ENCODE measurements around the gene RAPGEF6.

Gene RAPGEF6

GRCh38 chr5:131384616-131385214 lies 250.3 kb downstream of the RAPGEF6 start:
- no peak overlapping the region for H3K27ac ChIP-seq (ENCODE audit: poor library complexity, severe bottlenecking)

DNA sequence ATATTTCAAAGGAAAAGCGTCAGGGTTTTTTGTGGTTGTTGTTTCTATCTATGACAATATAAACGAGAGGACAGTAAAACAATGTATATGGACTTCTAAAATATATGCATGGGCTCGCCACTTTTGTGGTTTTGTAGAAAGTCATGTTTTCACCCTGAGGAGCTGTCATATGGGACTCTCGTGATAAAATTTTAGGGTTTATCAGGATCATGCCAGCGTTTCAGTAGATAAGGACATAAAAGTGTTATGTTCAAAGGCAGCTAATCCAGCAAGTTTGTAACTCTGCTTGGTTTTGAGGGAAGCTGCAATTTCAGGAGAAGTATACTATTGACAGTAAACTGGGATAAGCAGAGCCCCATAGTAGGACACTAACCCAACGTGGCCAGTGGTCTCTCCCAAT lies 250.9 kb downstream of the RAPGEF6 start:
- Histone ChIP-seq H3K27ac (ENCODE audit: poor library complexity, severe bottlenecking) (no peak overlapping the region), H3K4me1 (ENCODE audit: insufficient read depth, poor library complexity, severe bottlenecking) (peaks cover 4% of the 10 kb centered on the region), H3K27me3 (ENCODE audit: insufficient read depth, poor library complexity, severe bottlenecking) (no peaks in the 10 kb centered on the region), H3K9me3 (ENCODE audit: severe bottlenecking) (no peaks in the 10 kb centered on the region), H3K36me3 (ENCODE audit: low read depth) (peaks cover 24% of the 10 kb centered on the region), H3K4me3 (ENCODE audit: severe bottlenecking) (no peak overlapping the region)
- DNase-seq (ENCODE audit: low spot score) (no peak), ATAC-seq (ENCODE audit: low read depth) (no peak)
- TF ChIP-seq, protein P1, sequence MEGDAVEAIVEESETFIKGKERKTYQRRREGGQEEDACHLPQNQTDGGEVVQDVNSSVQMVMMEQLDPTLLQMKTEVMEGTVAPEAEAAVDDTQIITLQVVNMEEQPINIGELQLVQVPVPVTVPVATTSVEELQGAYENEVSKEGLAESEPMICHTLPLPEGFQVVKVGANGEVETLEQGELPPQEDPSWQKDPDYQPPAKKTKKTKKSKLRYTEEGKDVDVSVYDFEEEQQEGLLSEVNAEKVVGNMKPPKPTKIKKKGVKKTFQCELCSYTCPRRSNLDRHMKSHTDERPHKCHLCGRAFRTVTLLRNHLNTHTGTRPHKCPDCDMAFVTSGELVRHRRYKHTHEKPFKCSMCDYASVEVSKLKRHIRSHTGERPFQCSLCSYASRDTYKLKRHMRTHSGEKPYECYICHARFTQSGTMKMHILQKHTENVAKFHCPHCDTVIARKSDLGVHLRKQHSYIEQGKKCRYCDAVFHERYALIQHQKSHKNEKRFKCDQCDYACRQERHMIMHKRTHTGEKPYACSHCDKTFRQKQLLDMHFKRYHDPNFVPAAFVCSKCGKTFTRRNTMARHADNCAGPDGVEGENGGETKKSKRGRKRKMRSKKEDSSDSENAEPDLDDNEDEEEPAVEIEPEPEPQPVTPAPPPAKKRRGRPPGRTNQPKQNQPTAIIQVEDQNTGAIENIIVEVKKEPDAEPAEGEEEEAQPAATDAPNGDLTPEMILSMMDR (IDR thresholded peaks at IDR 0.05; ENCODE audit: poor library complexity, severe bottlenecking), result no peak

More at GRCh38 chr5:131384616-131385214, 250.3 kb downstream of the RAPGEF6 start:
- ATAC-seq (ENCODE audit: low read depth), result no peak
- H3K36me3 ChIP-seq (ENCODE audit: low read depth), result peaks cover 28% of the 10 kb centered on the region
- H3K27me3 ChIP-seq (ENCODE audit: insufficient read depth, poor library complexity, severe bottlenecking), result no peaks in the 10 kb centered on the region
- no peaks in the 10 kb centered on the region for H3K9me3 ChIP-seq (ENCODE audit: severe bottlenecking)
- H3K4me3 ChIP-seq (ENCODE audit: severe bottlenecking), result no peak overlapping the region
- TF ChIP-seq, protein P1 (IDR thresholded peaks at IDR 0.05; ENCODE audit: poor library complexity, severe bottlenecking), result no peak
- no peak for DNase-seq (ENCODE audit: low spot score)
- no peaks in the 10 kb centered on the region for H3K4me1 ChIP-seq (ENCODE audit: insufficient read depth, poor library complexity, severe bottlenecking)

DNA sequence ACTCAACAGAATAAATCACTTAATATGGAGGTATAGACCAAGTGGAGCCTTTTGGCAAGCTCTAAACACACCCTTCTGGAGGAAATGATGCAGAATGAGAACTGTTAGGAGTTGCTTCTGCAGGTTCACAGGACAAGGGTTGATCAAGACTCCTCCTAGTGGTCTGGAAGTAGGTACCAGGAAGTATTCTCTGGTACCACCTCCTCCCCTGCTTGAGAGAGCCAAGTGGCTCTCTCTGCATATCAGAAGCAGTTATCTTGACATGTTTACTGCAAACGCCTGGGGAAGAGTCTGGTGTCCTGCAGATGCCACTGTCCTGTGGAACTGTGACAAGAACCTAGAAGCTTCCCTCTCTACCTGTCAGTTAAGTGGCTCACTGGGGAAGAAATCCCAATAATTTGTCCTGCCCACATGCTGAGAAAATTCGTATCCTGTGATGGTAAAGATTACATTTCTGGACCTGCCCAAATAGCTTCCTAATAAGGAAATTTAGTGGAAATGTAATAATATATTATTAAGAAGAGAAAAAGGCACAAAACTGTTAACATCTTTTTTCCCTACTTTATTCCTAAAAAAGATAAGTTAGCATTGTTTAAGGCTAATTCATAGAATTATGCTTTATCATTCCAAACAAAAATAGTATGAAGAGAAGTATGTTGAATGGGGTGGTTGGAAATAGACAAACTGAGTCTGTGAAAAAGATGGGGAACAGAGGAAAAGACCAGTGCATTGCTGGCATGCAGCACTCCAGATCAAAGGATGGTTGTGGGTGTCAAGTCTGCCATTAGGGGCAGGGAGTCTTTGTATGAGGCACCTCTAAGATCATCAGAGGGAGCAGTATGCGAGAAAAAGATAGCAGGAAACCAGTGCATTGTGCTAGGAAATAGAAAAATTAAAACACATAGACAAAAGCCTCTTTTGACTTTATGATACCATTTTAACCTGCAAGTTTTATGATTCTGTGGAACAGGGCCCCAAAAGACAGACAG lies 252.3 kb downstream of the RAPGEF6 start:
- Histone ChIP-seq H3K9me3 (ENCODE audit: severe bottlenecking) (no peaks in the 10 kb centered on the region), H3K27me3 (ENCODE audit: insufficient read depth, poor library complexity, severe bottlenecking) (no peaks in the 10 kb centered on the region), H3K27ac (ENCODE audit: poor library complexity, severe bottlenecking) (no peak overlapping the region), H3K4me3 (ENCODE audit: severe bottlenecking) (no peak overlapping the region), H3K36me3 (ENCODE audit: low read depth) (peaks cover 20% of the 10 kb centered on the region), H3K4me1 (ENCODE audit: insufficient read depth, poor library complexity, severe bottlenecking) (peaks cover 5% of the 10 kb centered on the region)
- DNase-seq (ENCODE audit: low spot score) (no peak), ATAC-seq (ENCODE audit: low read depth) (peak; percentile 91)
- TF ChIP-seq, protein P1 (IDR thresholded peaks at IDR 0.05; ENCODE audit: poor library complexity, severe bottlenecking), result peak; percentile 83

DNA sequence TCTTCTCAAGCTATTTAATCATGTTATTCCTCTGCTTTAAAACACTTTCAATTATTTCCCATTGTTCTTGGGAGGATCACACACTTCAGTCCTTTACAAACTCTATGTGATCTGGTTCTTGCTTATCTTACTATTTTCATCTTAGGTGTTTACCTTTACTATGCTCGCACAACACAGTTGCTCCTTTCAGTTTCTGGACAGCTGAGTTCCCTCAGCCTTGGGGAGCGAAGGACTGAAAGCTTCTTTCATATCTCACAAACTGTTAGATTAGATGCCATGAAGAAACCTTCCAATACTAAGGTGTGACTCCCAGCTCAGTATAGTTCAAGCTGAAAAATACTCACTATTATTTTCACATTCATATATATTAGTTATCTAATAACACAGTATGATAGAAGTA lies 253.3 kb downstream of the RAPGEF6 start:
- TF ChIP-seq, protein P1 (IDR thresholded peaks at IDR 0.05; ENCODE audit: poor library complexity, severe bottlenecking), result no peak
- no peak overlapping the region for H3K4me3 ChIP-seq (ENCODE audit: severe bottlenecking)
- no peak overlapping the region for H3K27ac ChIP-seq (ENCODE audit: poor library complexity, severe bottlenecking)
- H3K4me1 ChIP-seq (ENCODE audit: insufficient read depth, poor library complexity, severe bottlenecking), result peaks cover 5% of the 10 kb centered on the region
- DNase-seq (ENCODE audit: low spot score) (no peak), ATAC-seq (ENCODE audit: low read depth) (no peak)
- H3K27me3 ChIP-seq (ENCODE audit: insufficient read depth, poor library complexity, severe bottlenecking), result no peaks in the 10 kb centered on the region
- peaks cover 18% of the 10 kb centered on the region for H3K36me3 ChIP-seq (ENCODE audit: low read depth)
- no peaks in the 10 kb centered on the region for H3K9me3 ChIP-seq (ENCODE audit: severe bottlenecking)

All from RWPE2 (cell line).